Amniotic epithelial cell (primary cell): Measurements from ENCODE around the gene IL1RAPL1.
"Not testable (repeated sequence)": the region's sequence is repeated elsewhere in the genome, so short reads cannot be mapped to it uniquely, and the experiment has no call there.

Experiments used
- DNase-seq: peaks from one replicate; pipeline ENCODE4 v3.0.0-alpha.2; 2010; ENCODE audit warnings: low read depth

IL1RAPL1 gene

DNA sequence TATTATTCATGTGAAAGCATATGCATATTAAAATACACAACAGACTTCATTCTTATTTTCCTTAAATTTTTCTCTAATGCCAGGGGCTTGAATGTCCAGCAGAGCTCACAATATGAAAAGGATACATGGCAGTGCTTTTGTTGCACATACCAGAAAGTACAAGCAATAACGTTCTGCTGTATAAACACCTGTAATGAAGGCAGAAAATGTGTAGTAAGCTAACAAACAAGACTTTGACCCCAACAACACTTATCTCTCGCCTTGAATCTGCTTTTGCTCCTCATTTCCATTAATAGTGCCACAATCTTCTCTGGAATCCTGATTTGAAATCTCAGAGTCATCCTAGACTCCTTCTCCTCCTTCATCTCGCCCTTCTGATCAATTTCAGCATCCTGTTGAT is 687.3 kb downstream of the IL1RAPL1 start:
- no peak for DNase-seq

DNA sequence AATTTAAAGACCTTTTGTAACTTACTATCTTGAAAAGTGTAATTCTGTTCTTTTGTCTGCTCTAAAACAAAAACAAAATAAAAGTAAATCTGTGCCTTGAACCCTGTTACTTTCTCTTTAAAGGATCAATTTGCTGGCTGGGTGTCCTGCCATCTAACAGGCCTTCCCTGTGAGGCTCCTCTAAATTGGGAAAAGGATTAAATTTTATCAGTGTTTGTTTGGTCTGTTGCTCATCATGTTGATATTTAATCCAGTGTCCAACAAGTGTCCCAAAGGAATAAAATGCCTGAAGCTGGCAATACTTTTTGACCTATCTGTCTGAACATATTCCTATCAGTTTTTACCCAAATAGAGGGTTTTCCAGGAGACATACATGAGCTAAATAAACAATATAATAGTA is 688.7 kb downstream of the IL1RAPL1 start:
- DNase-seq: no peak

DNA sequence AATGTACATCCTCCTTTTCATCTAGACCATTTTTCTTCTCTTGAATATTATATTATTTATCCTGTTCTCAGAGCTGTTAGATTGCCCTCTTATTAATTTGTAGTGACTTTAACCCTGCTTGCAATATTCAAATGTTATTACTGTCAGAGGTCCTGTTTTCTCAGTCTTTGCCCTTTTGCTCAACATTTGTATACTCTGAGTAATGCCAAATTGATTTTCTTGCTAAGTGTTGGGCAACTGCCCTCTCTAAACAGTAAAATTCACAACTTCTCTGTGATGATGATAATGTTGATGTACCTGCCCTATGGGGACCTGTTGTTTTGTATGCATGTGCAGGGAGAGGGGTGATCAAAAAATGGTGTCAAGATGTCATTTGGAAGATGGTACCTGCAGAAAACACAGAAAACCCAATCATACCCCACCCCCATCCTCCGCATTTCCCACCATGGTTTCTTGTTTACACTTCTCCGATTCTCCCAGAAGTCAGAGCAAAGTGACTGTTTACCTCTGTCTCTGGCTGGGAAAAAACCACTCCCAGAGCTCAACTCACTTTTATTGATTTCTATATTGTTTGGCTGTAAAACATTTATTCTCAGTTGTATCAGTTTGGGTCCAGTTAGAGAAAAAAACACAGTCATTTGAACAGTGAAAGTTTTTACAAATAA is 694.0 kb downstream of the IL1RAPL1 start:
- no peak for DNase-seq

DNA sequence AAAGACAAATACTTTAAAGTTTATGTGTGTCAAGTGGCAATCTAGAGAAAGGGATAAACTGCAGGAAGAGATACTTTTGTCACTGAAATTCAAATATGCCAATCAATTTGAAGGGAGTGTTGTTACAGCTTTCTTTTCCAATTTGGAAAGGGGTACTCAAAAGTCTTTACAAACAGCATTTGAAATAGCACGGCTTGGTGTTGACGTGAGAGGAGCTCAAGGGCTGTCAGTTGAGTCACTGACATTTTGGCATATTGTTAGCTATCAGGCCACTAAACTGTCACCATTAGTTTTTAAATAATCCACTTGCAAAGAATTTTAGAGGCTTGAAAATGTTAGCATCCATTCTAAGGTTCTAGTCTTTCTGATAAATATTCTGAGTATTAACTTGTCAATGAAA is 698.4 kb downstream of the IL1RAPL1 start:
- DNase-seq: no peak

DNA sequence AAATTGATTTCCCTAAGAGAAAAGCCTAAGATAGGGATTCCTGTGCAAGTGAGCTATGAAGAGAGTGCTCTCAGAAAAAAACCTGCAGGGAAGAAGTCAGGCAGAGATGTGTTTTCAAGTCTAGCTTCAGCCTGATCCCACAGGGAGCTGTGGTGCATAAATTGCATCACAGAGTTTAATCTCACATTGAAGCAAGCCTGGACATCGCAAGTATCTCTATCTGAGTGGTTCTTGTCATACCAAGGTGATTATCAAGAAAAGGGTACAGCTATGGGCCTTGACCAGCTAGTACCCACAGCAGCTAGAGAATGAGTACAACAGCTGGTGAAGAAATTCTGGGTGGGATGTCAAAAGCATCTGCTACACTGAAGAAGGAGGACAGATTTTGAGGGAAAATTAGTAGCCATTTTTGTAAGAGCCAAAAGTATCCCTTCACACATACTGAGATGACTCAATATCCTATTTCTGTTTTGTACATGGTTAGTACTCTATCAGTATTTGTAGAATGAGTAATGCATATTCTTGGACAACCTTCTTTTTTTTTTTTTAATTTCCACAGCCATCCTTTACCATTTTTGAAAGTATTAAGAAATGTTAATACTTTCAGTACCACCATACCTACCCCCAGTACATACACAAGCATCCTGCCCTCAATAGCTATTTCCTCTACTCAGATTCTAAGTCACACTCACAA is 708.9 kb downstream of the IL1RAPL1 start:
- DNase-seq: peak; percentile 20

DNA sequence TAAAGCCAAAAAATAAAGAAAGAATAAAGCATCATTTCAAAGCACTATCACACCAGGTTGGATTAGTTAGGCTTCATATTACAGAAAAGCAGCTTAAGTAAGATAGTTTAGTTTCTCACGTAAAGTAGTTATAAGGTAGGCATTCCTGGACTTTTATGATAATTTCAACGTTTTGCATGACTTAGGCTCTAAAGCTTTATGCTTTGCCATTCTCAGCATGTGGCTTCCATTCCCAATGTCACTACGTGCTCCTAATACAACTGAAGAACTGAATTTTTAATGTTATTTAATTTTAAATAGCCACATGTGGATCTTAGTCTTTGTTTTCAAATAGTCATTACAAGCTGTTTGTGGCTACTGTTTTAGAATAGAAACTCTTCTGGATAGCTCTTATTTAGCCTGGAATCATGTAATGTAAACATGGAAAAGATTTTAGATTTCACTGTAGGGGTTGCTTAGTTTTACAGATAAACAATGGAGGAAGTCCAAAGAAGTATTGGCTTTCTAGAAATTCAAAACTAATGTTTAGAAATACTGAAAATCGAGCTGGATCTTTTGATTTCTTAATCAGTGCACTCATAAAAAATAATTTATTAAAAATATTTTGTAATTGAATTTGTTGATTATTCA is 710.0 kb downstream of the IL1RAPL1 start:
- no peak for DNase-seq

DNA sequence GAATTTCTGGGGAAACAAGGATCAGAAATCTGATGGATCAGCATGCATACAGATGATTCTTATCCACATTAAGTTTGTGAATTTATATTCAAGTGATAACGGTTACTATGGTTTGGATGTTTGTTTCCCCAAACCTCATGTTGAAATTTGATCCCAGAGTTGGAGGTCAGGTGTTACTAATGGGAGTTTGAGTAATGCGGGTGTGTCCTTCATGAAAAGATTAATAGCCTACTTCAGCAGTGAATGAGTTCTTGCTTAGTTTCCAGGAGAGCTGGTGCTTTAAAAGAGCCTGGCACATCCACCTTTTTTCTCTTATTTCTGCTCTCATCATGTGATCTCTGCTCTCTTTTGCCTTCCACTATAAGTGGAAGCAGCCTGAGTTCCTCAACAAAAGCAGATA is 712.4 kb downstream of the IL1RAPL1 start:
- peak; percentile 33 for DNase-seq

DNA sequence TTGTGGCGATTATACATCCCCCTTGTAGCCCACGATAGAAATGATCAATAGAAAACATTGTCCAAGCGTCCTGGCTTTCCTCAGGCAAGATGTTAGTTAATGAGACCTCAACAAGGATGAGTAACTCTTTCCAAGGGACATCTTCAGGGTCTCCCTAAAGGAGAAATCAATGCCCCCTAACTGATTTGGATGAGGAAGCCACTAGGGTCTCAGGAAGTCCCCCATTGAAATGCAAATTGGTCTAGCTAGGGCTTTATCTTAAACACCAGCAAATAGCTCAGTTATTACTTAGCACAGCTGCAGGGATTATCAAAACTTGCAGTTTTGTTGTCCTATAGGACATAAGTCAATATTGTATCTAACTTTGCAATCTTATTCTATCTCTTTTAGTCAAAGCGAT is 721.5 kb downstream of the IL1RAPL1 start:
- DNase-seq: no peak

DNA sequence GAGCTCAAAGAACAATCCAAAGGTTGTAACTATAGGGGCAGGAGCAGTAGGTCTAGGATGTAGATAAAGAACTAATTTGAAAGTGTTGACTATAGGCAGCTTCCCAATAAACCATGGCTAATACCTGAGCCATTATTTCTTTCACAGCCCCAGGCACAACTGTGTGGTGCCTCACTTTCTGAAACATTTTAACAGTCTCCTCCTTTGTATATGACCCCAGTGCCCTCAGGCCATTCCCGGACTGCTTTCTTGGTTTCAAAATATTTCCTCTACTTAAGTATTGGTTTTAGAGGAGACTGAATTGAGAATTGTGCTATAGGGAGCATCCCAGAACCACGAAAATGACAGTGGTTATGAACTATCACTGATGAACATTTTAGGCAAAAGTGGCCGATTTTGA is 728.7 kb downstream of the IL1RAPL1 start:
- no peak for DNase-seq

DNA sequence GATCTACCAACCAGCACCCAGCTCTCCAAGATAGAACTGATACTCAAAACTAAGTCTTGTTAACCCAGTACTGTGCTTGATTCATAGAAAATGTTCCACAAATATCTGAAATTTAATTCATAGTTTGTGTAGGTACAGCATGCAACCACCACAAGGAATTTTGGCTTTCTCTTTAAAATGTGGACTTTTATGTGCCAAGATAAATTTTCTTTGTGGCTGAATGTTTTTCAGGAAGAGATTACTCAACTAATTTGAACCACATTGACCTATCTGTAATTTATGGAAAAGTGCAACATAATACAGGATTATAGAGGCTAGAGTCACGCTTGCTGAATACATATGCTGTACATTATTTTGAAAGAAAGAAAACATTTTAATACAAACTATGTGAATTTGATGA is 730.8 kb downstream of the IL1RAPL1 start:
- peak; percentile 1 for DNase-seq

DNA sequence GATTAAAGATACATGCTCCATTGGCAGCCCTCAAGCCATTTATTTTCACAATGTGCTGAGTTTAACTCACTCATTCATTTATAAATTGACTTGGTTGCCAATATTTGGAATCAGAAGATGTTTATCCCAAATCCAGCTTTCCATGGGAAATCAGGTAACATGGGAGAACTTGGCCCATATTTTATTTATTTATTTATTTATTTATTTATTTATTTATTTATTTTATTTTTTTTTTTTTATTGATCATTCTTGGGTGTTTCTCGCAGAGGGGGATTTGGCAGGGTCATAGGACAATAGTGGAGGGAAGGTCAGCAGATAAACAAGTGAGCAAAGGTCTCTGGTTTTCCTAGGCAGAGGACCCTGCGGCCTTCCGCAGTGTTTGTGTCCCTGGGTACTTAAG is 745.2 kb downstream of the IL1RAPL1 start:
- DNase-seq: not testable (repeated sequence)

DNA sequence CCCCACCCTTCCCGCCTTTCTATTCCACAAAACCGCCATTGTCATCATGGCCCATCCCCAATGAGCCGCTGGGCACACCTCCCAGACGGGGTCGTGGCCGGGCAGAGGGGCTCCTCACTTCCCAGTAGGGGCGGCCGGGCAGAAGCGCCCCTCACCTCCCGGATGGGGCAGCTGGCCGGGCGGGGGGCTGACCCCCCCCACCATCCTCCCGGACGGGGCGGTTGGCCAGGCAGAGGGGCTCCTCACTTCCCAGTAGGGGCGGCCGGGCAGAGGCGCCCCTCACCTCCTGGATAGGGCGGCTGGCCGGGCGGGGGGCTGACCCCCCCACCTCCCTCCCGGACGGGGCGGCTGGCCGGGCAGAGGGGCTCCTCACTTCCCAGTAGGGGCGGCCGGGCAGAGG is 745.8 kb downstream of the IL1RAPL1 start:
- not testable (repeated sequence) for DNase-seq

DNA sequence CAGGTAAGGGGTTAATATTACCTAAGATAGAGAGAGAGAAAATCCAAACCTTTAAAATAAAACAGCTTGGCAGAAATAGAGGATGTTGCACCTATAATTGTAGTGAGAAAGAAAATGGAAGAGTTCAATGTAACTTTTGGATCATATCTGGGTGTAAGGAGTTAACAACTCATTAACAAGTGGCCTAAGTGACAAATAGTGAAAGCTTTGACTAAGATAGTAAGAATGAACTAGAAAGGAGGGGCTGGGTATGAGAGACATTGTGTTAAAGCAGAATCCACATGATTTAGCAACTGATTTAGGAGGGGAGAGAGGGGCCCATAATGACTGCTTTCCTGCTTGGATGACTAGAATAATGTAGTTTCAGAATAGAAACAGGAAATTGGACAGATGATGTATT is 761.0 kb downstream of the IL1RAPL1 start:
- DNase-seq: no peak

DNA sequence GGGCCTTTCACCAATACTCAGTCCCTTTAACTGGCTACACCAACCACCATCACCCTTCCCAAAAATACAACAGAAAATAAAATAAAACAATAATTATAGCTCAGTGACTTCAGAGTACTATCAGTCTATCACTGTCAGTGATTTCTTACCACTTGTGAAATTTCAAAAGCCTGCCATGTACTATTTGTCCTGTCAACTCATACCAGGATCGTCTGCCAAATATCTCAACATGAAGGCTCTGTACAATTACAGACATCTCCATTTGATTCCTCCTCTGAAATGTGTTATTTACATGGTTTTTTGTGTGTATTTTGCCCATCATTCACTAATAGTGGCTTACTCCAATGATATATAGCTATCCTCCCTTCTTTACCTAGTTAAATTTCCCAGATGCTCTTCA is 772.0 kb downstream of the IL1RAPL1 start:
- DNase-seq: no peak

DNA sequence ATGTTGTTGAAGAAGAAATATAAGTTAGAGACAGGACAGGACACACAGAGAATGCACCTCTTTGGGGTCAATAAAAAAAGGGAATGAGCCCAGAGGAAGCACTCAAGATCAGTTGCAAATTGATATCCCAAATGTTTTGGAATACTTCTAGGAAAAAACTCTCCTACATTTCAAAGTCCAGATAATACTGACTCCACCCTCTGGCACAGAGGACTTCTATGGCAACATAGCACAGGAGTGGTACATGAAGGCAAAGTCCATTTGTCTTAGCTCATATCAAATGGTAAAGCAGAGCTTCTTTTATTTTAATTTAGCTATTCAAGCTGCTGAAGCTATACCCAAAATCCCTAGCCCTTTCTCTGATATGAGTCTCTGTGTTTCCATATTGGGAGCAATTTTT is 787.5 kb downstream of the IL1RAPL1 start:
- DNase-seq: not testable (repeated sequence)

DNA sequence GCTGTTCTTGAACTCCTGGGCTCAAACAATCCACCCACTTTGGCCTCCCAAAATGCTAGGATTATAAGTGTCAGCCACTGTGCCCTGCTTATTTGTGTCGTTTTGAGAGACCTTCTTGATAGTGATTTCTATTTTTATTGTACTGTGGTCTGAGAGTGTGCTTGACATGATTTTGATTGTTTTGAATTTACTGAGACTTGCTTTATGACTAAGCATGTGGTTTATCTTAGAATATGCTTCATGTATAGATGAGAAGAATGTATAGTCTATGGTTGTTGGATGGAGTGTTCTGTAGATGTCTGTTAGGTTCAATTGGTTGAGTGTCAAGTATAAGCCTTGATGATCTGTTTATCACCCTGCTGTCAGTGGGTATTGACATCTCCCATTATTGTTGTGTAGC is 789.3 kb downstream of the IL1RAPL1 start:
- DNase-seq: no peak

DNA sequence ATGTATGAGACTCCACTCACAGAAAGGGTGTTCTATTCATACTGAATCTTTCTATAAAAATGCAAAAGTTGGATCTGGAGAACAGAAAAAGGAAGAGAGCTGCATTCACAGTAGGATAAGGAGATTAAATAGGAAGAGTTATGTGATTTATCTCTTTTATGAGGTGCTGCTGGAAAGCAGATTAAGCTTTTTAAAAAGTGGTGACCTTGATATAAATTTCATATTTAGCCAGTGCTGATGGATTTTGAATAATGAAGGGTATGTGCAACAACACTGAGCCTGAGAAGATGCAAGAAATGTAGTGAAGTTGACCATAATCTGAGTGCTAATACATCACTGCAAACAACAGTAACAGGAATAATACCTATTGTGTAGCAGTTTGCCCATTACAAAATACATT is 795.6 kb downstream of the IL1RAPL1 start:
- DNase-seq: no peak

DNA sequence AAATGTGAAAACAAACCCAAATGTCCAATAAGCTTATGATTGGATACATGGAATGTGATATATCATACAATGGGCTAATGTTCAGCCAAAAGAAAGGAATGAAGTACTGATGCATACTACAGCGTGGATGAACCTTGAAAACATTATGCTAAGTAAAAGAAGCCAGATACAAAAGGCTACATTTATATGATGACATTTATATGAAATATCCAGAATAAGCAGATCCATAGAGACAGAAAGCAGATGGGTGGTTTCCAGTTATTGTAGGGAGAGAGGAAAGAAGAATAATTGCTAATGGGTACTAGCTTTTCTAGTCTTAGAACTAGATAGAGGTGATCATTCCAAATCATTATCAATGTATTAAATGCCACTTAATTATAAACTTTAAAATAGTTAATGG is 801.3 kb downstream of the IL1RAPL1 start:
- DNase-seq: no peak

DNA sequence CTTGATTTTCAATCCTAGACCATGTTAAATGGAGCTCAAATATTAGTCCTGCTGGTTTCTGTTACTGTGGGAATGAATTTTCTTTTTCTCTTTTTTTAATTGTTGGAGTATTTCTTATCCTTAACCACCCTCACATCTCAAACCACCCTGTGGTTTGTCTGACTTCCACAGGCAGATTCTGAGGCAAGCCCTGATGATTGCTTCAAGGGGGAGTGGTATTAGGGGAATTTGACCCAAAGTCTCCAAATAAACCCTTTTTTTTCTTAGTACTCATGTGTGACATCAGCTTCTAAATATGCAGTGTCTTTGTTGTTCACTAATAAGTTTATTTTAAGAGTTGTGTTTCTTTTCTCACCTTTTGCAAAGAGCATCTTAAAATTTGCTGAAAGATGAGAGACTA is 810.3 kb downstream of the IL1RAPL1 start:
- peak; percentile 72 for DNase-seq

DNA sequence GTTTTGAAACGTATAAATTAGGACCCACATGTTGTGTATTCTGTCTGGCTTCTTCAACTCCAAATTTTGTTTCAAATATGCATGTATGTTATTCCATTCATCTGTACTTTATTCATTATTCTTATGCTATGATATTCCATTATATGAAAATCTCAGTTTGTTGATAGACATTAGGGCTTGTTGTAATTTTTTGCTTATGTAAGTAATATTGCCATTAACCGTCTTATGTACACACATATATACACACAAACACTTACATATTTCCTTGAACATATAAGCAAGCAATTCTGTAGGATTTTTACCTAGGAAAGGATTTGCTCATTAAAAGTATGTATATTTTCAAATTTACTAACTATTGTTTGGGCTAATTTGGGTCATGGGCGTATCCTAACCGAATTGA is 820.1 kb downstream of the IL1RAPL1 start:
- DNase-seq: no peak

DNA sequence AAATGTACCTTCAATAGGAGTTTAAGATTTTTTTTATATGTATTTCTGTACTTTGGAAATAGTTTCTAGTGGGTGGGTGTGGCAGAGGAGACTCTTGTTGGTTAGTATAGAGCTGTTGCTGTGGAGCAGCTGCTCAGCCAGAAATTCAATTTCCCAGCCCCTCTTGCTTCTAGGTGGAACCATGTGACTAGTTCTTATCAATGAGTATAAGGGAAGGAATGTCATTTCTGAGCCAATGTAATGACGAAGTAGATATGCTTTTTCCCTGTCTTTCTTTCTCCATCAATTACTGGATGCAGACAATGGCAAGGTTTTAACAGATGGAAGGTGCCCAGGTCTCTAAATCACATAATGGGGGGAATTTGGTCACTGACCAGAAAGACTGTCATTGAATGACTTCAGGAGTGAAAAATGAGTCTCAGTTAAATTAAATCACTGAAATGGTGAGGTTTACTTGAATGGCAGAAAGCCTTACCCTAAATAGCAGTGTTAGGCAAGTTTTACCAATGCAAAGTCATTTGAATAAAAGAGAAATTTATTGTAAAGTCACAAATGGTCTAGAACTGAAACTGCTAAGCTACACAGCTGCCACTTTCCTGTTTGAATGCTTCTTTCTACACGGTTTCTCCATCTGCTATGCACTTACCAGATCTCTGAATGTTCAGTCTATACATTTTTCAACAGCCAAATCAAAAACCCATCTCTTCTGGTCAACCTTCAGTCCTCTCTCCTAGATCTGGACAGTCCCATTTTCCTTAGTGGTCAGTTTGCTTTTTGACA is 832.7 kb downstream of the IL1RAPL1 start:
- peak; percentile 75 for DNase-seq

DNA sequence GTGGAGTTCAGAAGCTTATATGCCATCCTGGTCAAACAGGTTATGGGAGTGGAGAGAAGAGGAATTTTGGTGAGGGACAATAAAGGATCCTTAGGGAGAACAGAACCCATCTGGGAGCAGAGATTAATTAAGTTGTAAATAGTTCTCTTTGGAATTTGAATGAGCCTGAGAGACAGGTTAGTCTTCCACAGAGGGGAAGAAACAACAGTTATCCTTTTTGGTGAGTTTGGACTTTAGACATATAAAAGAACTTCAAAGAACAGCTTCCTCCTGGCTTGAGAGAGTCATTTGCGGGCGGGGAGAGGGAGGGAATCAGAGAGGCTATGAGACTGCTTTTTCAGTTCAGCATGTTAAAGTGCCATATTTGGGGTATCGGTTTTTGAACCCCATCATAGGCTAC is 834.8 kb downstream of the IL1RAPL1 start:
- no peak for DNase-seq

DNA sequence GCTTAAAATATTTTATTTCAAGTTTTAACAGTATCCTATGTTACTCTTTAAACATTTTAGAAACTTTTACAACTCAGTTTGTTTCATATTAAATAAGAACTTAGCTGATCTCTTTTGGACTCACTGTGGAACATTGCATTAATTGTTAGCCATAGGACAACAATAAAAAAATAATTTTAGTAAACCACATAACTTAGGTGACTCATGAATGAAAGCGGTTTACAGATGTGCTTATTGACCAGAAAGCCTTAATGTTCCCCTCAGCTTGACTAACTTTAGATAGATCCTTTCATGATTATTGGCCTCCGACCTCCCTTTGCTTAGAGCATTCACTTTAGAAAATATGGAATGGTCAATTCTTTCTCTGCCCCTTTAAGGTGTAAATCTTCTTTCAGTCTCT is 844.6 kb downstream of the IL1RAPL1 start:
- peak; percentile 8 for DNase-seq
